ENCODE data around the gene RIPPLY1. TPM values are rescaled to one million over a fixed set of nuclear protein-coding genes. Genes with fewer than 3 reads are reported as not detected.

RIPPLY1 gene
- polyA plus RNA-seq, 1 of the 3 experiments (the other 2 are of a cell fraction), result 0.08 TPM

Other genes with a start within 250 kb of the RIPPLY1 start
- gene RNF128, start 176.6 kb downstream of the RIPPLY1 start, polyA plus RNA-seq (2012; rRNA removed), result not detected in 2 replicates
- gene TBC1D8B, start 100.7 kb downstream of the RIPPLY1 start, polyA plus RNA-seq (2012; rRNA removed), result 0.03 and 0.08 TPM in 2 replicates
- 0.36 TPM in 2 replicates for gene CLDN2, start 17.1 kb upstream of the RIPPLY1 start, polyA plus RNA-seq (2012; rRNA removed)
- 12.5 and 13.7 TPM in 2 replicates for gene MORC4, start 96.9 kb upstream of the RIPPLY1 start, polyA plus RNA-seq (2012; rRNA removed)
- gene RBM41, start 215.5 kb upstream of the RIPPLY1 start, polyA plus RNA-seq (2012; rRNA removed), result 4.2 and 6.4 TPM in 2 replicates

Data from SK-N-SH (cell line).